NOMO-1 treated with DMSO at 0.1 percent for 48 hours (cell line): Measurements from ENCODE around the gene SAMHD1.
"Not testable (repeated sequence)": the region's sequence is repeated elsewhere in the genome, so short reads cannot be mapped to it uniquely, and the experiment has no call there.

Experiments
- DNase-seq: peaks from one replicate; lab custom pipeline; 2025; ENCODE audit not compliant: unreplicated experiment; lab: John Stamatoyannopoulos, UW

SAMHD1 gene

DNA sequence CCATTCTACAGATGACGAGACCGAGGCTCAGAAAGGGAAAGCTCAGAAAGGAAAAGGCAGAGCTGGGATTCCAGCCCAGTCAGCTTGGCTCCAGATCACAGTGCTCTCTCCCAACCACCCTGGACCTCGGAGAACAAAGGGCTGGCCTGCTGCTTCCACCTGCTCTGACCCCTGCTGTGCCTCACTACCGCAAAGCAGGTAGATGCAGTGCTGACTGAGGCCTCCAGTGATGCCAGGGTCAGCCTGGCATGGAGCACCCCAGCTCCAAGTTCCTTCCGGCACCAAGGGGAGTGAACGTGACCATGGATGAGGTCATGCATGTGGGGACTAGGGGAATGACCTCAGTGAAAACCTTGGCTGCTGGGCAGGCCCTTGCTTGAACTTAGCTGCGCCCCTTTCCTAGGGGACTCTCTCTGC lies 96.3 kb downstream of the SAMHD1 start:
- no peak for DNase-seq

DNA sequence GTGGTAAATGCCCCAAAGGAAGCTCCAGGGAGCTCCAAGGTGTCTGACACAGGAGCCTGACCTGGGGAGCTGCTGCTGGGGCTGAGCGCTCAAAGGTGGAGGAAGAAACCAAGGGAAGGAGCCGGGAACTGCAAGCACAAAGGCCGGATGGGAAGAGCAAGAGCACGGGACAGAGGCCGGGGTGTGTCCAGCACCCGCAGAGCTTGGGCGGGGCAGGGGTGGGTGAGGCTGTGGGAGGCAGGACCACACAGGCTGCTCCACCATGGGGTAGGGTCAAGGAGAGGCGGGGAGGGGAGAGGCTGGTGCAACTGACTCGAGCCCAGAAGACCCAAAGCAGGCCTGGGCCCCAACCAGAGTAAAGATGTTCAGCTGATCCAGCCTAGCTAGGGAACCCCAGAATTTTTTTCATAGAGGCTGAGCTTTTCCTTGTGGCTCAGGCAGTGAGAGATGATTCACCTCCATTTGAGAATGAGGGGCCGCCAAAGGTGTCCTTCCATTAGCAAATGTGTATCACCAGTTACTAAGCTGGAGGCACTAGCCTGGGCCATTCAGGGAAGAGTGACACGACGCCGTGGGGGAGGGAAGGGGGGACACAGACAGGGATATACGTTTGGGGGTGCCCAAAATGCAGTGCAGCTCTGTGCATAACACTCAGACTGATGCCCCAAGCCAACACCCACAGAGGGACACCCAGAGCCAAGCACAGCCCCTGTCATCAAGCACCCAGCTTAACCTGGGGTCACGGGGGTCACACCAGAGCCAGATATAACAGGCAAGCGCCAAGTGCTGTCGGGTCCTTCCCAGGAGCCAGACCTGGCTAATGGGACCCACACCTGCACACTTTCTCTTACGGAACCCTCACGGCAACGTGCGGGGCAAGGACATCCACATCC lies 96.9 kb downstream of the SAMHD1 start:
- no peak for DNase-seq

DNA sequence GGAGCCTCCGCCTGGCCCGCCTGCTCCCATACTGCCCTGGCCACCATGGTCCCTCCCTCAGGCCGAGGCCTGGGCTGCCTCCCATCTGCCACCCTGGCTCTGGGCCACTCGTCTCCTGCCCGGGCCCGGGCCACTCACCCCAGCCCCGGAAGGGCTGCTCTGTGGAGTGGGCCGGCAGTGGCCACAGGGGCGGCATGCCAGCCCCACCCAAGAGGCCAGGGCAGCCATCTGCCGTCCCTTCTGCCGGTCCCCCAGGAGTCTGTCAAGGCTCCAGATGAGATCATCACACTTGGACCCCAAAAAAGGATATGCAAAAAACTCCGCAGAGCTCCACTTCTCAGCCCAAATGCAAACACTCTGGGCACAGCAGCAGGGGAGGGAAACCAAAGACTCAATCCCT lies 99.3 kb downstream of the SAMHD1 start:
- no peak for DNase-seq

DNA sequence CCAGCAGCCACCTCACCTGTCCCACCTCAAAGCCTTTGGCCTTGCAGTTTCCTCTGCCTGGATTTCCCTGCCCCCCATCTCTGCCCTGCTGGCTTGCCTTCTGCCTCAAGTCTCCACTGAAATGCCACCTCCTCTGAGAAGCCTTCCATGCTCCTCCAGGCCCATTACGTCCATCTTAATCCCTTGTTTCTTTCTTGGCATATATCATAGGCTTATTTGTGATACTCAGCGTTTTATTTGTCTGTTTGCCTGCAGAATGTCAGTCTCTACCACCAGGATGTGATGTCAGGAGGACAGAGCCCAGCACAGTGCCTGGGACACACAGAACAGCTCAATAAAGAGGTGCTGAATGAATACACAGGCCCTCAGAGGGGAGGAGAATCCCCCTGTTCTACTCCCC lies 100.0 kb downstream of the SAMHD1 start:
- DNase-seq, result no peak

DNA sequence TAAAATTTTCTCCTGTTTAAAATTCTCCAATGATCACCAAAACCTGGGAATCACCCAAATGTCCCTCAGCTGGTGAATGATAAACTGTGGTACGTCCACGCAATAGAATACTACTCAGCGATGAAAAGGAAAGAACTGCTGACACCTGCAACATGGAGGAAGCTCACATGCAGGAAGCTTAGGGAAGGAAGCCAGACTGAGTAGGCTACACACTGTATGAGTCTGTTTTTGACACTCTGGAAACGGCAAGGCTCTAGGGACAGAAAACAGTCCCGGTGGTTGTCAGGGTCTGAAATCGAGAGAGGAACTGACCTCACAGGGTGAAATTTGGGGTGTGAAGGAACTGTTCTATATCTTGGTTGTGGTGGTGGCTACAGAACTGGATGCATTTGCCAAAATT lies 100.7 kb downstream of the SAMHD1 start:
- DNase-seq, result no peak

DNA sequence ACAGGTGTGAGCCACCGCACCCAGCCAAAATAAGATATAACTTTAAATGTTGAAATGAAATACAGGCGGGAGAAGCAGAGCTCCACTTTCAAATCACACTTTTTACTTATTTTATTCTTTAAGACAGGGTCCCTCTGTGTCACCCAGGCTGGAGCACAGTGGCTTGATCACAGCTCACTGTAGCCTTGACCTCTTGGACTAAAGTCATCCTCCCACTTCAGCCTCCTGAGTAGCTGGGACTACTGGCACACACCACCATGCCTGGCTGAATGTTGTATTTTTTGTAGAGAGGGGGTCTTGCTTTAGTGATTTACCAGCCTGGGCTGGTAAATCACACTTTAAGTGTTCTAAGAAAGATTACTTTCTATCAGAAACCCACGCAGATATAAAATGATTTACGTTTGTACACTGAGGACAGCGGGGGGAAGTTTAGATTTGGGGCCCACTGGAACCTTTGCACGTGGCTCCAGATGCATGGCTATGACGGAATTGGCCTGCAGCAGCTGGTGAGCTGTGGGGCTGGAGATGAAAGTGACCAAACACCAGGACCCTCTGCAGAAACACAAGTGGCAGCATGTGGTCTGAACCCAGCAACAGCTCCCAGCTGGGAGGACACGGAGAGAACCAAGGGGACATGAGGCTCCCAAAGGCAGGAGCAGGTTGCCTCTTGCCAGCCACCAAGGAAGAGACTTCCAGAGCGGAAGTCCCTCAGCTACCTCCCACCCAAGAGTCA lies 102.0 kb downstream of the SAMHD1 start:
- no peak for DNase-seq

DNA sequence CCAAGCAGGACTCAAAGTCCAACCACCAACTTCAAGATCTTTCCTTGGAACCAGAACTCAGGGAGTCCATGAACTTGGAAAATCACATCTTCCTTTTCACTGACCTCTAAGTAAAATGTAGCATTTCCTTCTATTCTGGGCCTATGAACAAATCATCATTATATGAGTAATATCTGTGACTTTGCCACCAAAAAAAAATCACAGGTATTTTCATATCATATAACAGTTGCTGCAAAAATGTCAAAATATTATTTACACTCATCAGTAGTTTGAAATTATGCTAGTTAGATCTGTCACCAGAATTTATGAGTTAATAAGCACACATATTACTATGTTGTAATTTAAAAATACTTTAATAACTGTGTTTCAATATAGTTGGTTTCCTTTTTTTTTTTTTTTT lies 102.8 kb downstream of the SAMHD1 start:
- no peak for DNase-seq

DNA sequence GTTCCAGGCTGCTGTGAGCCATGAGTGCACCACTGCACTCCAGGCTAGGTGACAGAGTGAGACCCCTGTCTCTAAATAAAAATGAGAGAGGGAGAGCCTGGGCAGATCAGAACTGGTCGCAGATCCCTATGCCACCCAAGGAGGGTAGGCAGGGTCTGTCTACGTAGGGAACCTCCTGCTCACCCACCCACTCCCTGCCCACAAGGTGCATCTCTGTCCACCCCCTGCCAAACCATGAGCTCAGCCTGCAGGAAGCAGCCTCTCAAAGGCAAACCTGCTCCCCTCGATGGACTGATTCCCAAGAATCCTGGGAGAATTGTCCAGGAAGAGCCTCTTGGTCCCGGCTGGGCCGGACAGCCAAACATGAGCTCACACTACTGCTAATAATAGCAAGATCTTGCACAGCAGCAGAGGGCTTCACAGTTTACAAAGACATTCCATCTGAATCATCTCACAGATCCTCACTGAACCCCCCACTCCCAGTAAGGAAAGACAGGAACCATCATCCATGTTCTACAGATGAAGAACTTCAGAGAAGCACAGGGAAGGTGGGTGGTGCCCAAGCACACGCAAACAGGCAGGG lies 103.3 kb downstream of the SAMHD1 start:
- DNase-seq, result no peak

DNA sequence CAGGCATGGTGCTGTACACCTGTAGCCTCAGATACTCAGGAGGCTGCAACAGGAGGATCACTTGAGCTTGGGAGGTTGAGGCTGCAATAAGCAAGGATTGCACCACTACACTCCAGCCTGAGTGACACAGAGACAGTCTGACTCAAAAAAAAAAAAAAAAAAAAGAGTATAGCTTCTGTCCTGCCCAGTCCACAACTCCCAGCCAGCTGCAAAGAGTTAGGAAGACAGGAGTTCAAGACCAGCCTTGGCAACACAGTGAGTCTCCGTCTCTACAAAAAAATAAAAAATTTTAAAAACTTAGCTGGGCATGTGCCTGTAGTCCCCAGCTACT lies 103.8 kb downstream of the SAMHD1 start:
- DNase-seq, result no peak

DNA sequence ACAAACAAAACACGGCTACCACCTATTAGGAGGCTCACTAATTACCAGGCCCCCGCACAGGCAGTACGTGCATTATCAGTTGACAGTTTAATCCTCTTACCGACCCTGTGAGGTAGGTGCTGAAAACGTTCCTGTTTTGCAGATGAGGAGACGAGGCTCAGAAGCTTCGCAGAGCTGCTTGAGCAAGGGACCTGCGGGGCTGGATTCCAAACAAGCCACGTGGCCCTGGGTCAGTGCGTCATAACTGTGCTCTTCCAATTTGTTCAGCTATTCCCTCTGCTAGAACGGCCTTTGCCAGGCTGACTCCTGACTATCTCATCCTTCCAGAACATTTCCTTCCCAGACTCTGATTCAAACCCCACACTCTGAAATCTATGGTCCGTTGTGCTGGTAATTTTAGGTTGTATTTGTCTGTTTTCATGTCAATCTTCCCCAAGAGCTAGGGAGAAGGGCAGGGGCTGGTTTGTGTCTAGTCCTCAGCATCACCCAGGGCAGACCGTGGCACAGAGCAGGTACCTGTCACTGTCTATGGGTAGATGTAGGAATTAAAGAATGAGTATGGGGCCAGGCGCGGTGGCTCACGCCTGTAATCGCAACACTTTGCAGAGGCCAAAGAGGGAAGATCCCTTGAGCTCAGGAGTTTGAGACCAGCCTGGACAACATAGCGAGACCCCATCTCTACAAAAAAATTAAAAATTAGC lies 104.3 kb downstream of the SAMHD1 start:
- no peak for DNase-seq

DNA sequence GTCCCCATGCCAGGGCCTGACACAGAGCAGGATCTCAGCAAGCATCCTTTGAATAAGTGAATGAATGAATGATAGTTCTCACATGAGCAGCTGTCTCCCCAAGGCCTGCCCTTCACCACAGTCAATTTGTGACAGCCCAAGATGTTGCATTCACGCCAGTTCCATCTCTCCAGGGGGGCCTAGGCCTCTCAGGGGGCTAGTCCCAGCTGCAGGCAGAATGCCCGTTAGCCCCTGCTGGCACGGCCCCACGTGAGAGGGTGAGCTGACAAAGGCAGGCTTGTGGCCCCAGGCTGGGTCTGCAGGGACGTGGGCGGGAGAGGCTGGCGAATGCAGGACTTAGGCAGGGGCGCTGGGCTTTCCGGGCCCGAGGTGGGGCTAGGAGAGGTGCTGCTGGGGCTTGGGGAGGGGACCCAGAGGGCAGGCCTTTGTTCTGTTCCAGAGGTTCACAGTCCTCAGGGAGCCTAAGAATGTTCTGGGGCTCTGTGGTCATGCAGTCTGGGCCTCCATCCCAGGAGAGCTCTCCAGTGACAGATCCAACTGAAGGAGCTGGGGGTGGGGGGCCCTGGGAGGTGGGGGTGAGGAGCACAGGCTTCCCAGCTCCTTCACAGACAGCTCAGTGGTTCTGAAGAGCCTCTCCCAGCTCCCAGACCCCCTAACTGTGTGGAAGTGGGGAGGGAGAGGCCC lies 106.1 kb downstream of the SAMHD1 start:
- DNase-seq, result no peak

DNA sequence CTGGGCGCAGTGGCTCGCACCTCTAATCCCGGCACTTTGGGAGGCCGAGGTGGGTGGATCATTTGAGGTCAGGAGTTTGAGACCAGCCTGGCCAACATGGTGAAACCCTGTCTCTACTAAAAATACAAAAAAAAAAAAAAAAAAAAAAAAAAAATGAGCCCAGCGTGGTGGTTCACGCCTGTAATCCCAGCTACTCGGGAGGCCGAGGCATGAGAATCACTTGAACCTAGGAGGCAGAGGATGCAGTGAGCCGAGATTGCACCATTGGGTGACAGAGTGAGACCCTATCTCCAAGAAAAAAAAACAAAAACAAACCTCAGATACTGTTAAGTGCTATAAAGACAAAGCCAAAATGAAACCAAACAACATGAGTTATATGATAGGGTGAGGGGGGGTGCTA lies 110.5 kb downstream of the SAMHD1 start:
- not testable (repeated sequence) for DNase-seq
